Retina (tissue), 1 donor: Measurements from ENCODE around the gene L3MBTL4.
"Not testable (repeated sequence)": the region's sequence is repeated elsewhere in the genome, so short reads cannot be mapped to it uniquely, and the experiment has no call there.

Experiments
- DNase-seq: peaks from one replicate; pipeline ENCODE4 v3.0.0-alpha.2; 2016

The L3MBTL4 gene

GRCh38 chr18:6406075-6406909 is 8.4 kb downstream of the L3MBTL4 start:
- DNase-seq = no peak

DNA sequence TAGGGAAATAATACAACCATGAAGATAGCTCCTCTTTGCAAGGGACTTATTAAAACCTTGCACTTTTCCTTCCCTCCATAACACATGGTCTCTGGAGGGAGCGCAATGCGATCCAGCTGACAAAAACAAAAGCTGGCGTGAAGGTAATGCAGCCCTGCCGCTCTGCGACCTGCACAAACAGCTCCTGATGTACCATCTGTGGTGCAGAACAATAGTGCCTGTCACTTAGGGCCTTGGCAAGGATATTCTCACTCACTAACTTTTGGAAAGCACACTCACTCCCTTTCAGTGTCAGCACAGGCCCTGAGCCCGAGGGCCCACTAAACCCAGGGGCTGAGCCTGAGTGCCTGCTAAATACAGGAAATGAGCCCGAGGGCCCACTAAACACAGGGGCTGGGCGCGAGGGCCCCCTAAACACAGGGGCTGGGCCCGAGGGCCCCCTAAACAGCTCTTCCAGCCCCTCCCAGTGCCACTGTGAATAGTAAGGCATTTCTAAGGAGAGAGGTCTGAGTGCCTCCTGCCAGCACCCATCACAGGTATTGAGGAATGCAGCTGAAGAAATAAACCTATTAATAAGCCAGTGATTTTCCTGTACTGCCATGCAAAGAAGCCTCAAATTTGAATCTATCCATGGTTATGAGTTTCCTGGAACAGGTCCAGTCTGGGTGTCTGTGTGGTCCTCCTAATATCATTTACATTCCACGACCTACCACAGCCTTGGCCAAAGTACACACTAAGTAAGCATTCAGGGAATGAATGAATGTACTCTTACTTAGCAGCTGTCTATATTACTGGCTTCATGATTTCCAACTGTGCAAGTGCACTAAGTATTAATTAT is 9.3 kb downstream of the L3MBTL4 start:
- DNase-seq = peak; percentile 13

GRCh38 chr18:6404834-6405233 is 9.9 kb downstream of the L3MBTL4 start:
- DNase-seq = no peak

- DNase-seq = peak; percentile 19
Observed at GRCh38 chr18:6401687-6402086, 13.0 kb downstream of the L3MBTL4 start.

- no peak for DNase-seq
Observed at GRCh38 chr18:6399776-6400175, 14.9 kb downstream of the L3MBTL4 start.

DNA sequence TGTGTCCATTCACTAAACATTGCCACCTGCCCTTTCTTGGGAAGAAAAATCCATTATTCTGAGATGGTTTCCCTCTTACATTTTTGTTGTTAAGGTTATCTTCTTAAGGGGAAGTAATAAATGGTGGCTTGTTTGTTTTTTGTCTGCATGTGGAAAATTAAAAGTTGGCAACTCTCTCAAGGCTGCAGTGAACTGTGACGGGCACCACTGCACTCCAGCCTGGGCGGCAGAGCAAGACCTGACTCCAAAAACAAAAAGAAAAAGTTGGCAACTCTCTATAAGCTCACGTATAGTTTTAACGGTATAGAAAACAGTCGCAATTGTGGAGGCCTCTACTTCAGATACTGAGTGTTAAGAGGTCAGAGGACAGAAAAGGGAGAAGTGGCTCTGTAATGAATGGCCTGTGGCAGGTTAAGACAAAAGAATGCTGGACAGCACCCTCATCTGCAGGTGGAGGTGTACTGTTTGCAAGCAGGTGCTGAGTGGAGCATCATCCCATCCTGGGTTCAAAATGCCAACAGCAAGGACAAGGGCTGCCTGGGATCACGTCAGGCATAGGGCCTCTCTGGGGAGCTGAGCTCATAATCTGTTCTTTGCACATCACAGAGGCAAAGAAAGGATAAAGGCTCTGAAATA is 16.7 kb downstream of the L3MBTL4 start:
- DNase-seq = no peak

- DNase-seq = no peak
Observed at GRCh38 chr18:6396847-6397246, 17.9 kb downstream of the L3MBTL4 start.

DNA sequence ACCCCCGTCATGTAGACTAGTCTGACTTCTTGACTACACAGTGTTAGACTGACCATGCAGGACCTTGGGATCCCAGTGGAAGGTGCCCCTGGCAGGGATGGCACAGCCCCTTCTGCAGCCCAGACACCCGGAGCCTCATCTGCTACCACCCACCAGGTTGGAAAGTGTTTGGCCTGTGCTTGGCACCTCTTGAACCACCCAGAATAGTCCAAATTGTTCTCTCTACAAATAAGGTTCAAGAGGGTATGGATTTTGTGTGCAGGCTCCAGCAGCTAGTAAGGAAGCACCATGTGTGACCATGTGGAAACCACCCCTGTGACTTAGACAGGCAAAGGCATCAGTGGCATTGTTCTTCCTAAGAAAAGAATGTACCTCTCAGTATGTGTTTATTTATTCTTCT is 18.4 kb downstream of the L3MBTL4 start:
- no peak for DNase-seq

- DNase-seq = no peak
Observed at GRCh38 chr18:6389005-6389404, 25.7 kb downstream of the L3MBTL4 start.

- DNase-seq = peak; percentile 33
Observed at GRCh38 chr18:6382963-6383362, 31.7 kb downstream of the L3MBTL4 start.

DNA sequence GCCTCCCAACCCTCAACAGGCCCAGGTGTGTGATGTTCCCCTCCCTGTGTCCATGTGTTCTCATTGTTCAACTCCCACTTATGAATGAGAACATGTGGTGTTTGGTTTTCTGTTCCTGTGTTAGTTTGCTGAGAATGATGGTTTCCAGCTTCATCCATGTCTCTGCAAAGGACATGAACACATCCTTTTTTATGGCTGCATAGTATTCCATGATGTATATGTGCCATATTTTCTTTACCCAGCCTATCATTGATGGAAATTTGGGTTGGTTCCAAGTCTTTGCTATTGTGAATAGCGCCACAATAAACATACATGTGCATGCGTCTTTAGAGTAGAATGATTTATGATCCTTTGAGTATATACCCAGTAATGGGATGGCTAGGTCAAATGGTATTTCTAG is 37.2 kb downstream of the L3MBTL4 start:
- not testable (repeated sequence) for DNase-seq

- DNase-seq = no peak
Observed at GRCh38 chr18:6376433-6377229, 38.1 kb downstream of the L3MBTL4 start.

- no peak for DNase-seq
Observed at GRCh38 chr18:6374935-6375529, 39.7 kb downstream of the L3MBTL4 start.

DNA sequence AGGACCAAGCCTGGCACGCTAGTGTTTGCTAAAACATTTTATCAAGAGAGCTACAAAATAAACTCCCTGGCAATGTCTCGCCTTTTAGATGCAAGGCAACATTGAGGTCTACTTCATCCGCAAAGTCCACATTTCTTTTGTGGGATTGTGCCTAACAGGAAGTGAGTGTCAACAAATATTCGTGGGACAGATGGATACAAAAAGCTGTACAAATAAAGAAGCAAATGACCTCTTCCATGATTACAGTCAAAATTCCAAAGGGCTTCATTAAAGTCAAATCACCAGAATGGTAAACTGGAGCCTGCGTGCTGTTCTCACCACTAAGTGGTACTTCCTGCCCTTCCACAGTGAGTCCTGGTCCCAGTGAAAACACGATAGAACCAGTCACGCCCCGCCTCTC is 40.4 kb downstream of the L3MBTL4 start:
- no peak for DNase-seq

- DNase-seq = no peak
Observed at GRCh38 chr18:6373187-6373586, 41.5 kb downstream of the L3MBTL4 start.

GRCh38 chr18:6370886-6371635 is 43.6 kb downstream of the L3MBTL4 start:
- DNase-seq = no peak

DNA sequence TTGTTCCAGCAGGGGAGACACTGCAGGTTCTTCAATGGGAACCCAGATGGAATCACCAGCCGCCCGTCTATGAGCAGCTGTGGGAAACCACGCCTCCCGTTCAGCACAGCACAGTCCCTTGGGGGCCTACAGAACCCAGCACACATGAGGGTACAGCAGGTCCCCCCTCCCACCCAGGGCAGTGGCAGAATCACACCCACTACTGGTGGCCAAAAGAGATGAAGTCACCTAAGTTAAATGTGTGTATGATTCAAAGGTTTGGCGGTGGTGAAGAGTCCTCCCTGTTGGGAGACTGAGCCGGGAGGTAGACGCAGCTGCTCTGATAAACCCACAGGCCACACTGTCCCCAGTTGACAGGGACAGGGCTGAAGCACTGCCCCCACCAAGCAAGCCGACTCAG is 44.3 kb downstream of the L3MBTL4 start:
- no peak for DNase-seq

GRCh38 chr18:6368017-6368416 is 46.7 kb downstream of the L3MBTL4 start:
- DNase-seq = no peak

DNA sequence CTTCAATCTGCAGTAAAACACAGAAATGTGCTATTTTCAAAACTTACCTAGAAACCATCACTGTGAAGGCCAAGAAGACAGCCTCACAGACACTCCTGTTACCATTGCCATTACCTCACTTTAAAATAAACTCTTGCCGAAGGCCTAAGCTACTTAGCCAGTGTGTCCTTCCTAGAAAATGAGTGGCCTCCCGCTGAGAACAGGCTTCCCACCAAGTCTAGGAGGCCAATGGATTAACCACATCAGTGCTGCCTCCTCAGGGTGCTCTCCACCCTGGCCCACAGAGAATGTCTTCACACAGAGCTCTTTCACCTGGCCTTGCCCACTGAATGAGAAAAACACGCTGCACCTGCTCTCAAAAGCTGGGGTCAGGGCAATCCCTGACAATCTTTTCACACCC is 47.5 kb downstream of the L3MBTL4 start:
- no peak for DNase-seq

GRCh38 chr18:6366776-6367175 is 47.9 kb downstream of the L3MBTL4 start:
- no peak for DNase-seq

GRCh38 chr18:6365385-6365784 is 49.3 kb downstream of the L3MBTL4 start:
- DNase-seq = no peak

DNA sequence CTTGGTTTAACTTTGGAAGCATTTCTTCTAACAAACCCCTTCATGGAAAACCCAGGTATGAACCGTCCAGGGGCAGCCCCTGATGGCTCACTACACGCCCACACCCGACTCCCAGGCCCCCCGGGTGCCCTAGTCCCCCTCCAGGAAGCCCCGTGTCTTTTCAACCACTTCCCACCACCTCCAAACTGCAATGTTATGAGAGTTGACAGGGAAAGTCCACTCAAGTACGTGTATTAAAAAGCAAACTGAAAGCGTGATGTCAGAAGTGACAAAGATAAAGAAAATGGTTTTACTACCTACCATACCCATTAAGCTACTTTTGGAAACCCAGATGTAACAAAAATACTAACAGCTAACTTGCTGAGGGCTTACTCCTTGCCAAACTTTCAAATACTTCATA is 51.5 kb downstream of the L3MBTL4 start:
- DNase-seq = no peak
